Measurements from ENCODE around the gene TSPAN15.

DNA sequence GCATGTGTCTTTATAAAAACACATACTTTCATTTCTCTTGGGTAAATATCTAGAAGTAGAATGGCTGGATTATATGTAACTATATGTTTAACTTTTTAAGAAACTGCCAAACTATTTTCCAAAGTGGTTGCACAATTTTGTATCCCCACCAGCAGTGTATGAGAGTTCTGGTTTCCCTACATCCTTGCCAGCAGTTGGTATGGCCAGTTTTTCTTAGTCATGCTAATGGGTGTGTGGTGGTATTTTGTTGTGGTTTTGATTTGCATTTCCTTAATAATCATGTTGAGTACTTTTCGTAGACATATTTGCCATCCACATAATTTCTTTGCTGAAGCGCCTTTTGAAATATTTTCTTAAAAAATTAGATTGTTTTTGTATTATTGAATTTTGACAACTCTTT lies 61.6 kb downstream of the TSPAN15 start:
- TF ChIP-seq, protein P1, sequence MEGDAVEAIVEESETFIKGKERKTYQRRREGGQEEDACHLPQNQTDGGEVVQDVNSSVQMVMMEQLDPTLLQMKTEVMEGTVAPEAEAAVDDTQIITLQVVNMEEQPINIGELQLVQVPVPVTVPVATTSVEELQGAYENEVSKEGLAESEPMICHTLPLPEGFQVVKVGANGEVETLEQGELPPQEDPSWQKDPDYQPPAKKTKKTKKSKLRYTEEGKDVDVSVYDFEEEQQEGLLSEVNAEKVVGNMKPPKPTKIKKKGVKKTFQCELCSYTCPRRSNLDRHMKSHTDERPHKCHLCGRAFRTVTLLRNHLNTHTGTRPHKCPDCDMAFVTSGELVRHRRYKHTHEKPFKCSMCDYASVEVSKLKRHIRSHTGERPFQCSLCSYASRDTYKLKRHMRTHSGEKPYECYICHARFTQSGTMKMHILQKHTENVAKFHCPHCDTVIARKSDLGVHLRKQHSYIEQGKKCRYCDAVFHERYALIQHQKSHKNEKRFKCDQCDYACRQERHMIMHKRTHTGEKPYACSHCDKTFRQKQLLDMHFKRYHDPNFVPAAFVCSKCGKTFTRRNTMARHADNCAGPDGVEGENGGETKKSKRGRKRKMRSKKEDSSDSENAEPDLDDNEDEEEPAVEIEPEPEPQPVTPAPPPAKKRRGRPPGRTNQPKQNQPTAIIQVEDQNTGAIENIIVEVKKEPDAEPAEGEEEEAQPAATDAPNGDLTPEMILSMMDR (IDR thresholded peaks at IDR 0.05), result no peak
- no peak for TF ChIP-seq ZFX (IDR thresholded peaks at IDR 0.05; ENCODE audit: borderline replicate concordance)

All from 22Rv1 (cell line).